DND-41 (cell line): ENCODE data around the gene GBP5.

ENCODE experiments used
- CTCF ChIP-seq: IDR thresholded peaks from 2 replicates; pipeline ENCODE4 v1.5.1; 2012; ENCODE audit warnings: borderline replicate concordance, low read length, moderate library complexity, mild to moderate bottlenecking; ENCODE audit not compliant: poor library complexity, severe bottlenecking; ENCODE audit errors: extremely low read depth
- EZH2 ChIP-seq: IDR thresholded peaks from 3 replicates; pipeline ENCODE4 v1.6.1; 2012; ENCODE audit warnings: borderline replicate concordance, low read depth, mild to moderate bottlenecking, moderate library complexity, low read length, inconsistent platforms; ENCODE audit not compliant: severe bottlenecking

DNA sequence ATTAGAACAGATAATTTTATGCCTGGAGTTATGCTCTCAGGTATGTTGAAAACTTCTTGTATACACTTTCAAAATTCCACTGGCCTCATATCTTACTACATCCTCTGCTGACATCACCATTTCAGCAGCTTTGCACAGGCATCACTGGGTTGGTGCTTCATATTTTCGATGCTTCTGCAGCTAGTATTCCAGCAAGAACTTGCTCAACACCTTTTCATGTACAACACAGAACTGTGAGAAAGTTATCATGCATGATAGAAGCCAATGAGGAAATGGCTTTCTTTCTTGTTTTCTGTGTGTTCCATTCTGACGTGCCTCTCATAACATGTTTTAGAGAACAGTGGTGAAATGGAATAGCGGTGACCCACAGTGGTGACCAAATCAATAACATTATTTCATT, 5.1 kb upstream of the GBP5 start:
- TF ChIP-seq EZH2: no peak
- TF ChIP-seq CTCF: no peak
